NCI-H1417 (cell line): ENCODE data around the gene TMOD1.
"Not testable (repeated sequence)": the region's sequence is repeated elsewhere in the genome, so short reads cannot be mapped to it uniquely, and the experiment has no call there.

ENCODE experiments used
- DNase-seq, 3 experiments: peaks; one replicate each; lab custom pipeline; 2025; lab: John Stamatoyannopoulos, UW

Gene TMOD1

DNA sequence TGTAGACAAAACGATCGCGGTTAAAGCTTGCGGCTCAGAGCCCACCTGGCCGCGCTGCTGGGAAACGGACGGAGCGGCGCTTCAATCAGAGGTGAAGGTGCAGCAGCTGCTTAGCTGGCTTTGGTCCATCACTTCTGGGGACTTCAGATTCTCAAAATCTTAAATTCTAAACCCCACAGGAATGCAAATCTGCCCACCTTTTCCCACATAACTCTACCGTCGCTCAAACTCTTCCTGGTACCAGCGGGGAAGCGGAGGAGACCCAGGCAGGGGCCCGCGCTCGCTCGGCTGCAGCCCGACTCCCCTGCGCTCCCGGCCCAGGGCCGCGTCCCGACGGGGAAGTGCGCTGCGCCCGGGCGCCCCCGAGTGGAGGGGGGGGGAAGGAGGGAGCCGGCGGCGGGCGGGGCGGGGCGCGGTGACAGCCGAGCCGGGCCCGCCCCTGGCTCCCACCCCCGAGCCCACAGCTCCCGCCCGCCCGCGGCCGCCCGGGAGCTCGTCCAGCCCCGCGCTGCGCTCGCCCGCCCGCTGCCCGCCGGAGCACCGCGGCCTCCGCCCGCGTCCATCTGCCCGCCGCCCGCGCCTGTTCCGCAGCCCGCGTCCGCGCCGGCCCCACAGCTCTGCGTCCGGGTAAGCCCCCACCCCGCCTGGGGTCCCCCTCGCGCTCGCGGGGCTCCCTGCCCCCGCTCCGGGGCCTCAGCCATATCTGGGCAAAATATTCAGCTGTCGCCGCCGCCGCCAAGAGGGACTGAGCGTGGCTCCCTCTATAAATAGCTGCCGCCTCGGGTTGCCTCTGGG, at the start of gene TMOD1:
Gene TMOD1, plus strand, starts transcription at position 490 of the 795 bp plus-strand sequence. CDS start 22,523 bp downstream, outside the sequence.
- peak; percentile 42 to 84 (median 82) for DNase-seq

DNA sequence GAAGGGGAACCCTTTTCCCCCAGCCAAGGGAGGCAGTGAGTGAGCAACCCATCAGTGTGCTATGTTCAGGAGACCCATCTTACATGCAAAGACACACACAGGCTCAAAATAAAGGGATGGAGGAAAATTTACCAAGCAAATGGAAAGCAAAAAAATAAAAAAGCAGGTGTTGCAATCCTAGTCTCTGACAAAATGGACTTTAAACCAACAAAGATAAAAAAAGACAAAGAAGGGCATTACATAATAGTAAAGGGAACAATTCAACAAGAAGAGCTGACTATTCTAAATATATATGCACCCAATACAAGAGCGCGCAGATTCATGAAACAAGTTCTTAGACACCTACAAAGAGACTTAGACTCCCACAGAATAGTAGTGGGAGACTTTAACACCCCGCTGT, 47.9 kb upstream of the TMOD1 start:
- DNase-seq, result not testable (repeated sequence)

DNA sequence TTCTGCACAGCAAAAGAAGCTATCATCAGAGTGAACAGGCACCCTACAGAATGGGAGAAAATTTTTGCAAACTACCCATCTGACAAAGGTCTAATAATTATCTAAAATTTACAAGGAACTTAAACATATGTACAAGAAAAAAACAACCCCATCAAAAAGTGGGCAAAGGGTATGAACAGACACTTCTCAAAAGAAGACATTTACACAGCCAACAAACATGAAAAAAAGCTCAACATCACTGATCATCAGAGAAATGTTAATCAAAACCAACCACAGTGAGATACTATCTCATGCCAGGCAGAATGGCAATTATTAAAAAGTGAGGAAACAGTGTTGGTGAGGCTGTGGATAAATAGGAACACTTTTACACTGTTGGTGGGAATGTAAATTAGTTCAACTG, 44.6 kb upstream of the TMOD1 start:
- not testable (repeated sequence) for DNase-seq

DNA sequence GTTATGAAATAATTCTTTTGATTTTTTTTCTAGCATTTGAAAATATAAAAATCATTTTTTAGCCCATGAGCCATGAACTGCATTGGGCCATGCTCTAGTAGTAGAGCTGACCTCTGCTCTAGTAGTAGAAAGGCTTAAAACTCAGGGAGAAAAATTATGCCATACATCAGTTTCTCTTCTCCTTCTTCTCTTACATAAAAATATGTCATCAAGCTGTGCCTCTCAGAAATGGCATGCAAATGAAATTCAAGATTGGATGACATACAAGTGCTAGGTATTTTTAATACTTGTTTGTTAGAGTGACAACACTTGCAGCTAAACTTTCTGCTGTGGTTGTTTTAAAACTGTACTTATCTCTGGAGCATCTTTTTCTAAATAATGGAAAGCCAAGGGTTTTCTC, 42.1 kb upstream of the TMOD1 start:
- no peak for DNase-seq

DNA sequence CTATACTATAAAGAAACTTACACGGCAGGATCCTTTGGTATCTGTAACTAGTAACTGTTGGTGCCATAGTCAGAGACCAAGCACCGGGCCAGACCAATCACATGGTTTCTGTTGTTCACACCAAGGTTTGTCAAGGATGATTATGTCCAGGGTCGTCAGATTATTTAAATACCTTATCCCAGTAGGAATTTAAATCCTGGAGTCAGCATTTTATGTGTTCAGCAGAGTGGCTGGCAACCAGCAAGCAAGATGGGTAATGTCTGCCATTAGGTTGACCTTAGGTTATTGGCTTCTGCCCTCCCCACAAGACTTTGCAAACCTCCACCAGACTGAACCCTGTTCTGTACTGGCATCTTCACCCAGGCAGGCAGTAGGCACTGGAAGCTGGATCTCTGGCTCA, 39.3 kb upstream of the TMOD1 start:
- no peak for DNase-seq

DNA sequence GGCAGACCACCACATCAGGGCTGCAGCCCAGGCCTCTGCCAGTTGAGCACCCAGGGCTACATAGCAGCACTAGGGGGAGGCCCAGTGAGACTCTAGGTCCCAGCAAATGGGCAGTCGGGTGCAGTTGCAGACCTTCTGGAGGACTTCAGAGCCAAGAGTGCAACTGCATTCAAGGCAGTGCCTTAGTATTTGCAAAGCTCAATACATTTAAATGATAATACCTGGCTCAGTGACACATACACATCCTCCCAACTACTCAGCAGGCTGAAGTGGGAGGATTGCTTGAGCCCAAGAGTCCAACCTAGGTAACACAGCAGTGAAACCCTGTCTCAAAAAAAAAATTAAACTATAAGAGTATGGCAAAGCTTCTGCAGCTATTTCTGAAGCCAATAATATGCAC, 38.6 kb upstream of the TMOD1 start:
- DNase-seq, result no peak

DNA sequence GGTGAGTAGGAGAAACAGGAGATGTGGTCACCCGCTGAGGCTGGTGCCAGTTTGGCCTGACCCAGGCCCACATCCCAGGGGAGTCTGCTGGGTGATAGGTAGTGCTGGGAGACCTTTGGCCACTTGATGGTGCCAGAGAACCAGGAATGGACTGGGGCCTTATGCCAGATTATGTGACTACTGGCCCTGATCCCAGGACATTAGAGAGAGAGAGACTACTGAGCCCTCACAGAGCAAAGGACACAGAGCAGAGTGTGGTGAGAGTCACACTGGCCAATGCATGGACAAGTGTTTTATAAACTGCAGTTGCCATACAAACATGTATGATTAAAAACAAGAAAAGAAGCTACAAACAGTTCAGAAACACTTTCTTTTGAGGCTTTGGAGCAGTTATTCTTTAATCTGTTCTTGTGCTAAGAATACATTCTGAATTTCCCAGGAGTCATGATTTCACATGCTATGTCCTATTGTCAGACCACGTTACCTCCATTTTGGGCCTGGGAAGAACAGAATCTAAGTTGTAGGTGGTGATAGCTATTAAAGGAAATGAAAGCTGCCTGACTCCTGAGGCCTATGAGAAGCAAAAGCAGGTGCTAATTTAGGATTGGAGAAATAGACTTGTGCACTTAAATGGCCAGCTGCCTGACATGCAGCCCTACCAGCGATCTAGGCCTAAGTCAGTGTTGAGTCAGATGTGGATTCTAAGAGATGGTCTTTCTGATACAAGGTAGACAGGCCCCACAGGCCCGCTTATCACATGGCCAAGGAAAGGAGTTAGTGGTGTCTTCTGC, 32.6 kb upstream of the TMOD1 start:
- peak in 2 of 3 experiments; percentile 39 to 79 for DNase-seq

DNA sequence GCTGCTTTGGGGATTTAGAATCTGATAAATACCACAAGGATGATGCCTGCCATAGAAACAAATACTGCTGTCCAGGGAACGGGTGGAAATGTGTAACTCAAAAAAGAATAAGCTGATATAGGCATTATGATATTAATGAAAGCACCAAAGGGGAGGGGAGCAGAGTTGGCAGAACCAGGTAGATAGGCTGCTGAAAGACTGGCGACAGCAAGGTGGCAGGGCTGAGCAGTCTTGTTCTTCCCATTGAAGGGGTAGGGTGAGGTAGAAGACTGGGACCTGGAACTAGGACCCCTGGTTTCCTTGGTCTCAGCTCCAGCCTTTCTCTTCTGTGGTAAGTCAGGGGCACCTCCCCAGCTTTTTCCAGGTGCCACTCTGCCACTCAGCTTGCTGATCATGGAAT, 31.4 kb upstream of the TMOD1 start:
- DNase-seq, result peak in 1 of 3 experiments; percentile 31

DNA sequence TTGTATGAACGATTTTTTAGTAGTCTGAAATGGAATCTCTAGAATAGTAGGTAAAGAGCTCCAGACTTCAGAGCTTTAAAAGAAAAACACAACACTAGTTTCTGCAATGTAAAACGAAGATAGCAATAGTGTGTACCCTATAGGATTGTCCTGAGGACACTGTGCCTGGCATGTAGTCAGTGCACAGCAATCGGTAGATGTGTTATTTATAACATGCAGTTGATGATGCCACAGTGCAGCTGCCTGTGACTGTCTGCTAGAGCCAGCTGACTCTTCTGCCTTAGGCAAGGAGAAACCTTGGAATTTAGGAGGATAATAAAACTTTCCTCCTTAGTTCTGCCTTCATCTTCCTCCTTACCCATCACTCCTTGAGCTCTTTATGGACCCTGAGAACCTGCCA, 27.7 kb upstream of the TMOD1 start:
- no peak for DNase-seq

DNA sequence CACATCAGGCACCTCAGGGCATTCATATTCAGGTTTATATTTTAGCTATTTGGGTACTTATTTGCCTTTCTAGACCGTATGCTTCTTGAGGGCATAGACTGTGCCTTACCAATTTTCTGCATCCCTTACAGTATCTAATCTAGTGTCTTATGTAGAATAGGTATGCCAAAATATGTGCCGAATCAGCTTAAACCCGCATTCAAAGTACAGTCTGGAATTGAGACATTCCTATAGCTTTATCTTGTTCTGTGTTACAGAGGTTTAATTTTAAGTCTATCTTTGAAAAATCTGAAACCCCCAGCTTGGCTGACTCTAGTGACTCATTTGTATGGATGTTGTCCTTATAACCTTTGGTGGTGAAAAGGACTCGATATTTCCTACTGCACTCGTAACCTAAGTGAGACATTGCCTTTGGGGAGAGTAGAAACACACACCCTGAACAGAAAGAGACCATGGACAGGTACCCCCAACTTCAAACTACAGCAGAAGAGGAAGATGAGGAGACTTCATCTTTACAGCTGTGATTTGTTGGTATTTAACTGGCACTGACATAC, 27.0 kb upstream of the TMOD1 start:
- no peak for DNase-seq

DNA sequence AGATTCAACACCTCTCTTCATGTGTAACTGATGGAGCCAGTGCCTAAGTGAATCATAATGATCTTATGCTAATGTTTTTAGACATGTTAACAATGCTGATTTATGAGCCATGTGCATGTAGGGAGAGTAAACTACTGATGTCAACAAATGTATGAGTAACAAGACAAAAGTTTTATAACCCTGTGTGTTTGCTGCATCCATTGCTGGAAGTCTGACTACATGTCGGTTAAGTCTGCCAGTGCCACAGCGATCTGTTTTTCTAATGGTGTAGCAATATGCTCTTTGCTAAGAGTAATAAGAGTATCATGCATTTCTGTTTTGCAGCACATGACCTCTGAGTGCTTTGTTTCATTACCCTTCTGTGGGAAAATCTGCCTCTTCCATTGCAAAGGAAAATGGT, 26.4 kb upstream of the TMOD1 start:
- peak in 2 of 3 experiments; percentile 29 to 76 for DNase-seq

DNA sequence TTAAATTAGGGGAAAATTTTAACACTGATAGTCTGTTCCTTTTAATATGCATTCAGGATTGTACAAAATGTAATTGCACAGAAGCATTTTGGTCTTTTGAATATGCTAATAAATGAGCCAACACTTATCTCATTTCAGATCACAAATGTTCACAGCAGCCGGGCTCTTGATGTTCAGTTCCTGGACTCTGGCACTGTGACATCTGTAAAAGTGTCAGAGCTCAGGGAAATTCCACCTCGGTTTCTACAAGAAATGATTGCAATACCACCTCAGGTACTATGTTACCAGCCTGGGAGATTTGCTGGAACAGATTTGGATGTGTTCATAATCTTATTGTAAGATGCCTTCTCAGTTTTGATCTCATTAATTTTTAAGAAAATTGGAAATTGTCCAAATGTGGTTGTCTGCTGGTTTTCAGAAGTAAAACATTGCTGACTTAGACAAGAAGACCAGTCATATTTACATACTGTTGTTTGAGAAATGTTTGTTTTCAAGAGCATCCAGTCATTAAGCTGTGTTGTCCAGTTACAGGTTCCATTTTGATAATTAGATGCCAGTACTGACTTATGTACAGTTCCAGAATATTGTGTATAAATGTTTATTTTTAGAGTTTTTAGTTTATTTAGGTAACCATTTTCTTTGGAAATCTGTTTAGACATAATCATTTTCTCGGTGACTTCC, 23.0 kb upstream of the TMOD1 start:
- peak in 1 of 3 experiments; percentile 42 for DNase-seq

DNA sequence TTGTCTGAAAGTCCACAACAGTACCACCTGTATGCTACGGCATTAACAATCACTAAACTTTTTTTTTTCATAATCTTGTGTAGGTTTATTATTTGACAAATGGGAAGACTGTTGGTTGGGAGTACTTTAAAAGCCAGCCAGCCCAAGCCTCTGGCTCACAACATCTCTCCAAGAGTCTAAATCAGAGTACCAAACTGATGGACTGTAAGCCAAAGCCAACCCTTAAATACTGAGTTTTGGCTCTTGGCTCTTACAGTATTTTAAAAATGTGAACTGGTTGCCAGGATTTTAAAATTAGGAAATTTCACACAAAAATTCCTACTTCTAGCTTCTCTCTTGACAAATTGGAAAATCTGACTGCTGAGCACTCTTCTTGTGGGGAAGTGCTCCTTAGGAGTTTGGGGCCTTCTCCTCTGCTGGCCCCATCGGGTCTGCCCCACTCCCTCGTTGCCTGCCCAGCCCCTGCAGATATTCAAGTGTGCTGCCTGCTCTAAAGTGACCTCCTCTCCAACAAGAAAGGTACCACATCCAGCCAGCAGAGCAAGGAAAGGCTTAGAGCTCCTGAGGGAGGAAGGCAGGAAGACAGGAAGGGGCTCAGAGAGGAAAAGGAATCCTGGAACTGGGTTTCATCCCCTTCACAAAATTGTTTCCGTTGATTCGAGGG, 21.8 kb upstream of the TMOD1 start:
- DNase-seq, result no peak

DNA sequence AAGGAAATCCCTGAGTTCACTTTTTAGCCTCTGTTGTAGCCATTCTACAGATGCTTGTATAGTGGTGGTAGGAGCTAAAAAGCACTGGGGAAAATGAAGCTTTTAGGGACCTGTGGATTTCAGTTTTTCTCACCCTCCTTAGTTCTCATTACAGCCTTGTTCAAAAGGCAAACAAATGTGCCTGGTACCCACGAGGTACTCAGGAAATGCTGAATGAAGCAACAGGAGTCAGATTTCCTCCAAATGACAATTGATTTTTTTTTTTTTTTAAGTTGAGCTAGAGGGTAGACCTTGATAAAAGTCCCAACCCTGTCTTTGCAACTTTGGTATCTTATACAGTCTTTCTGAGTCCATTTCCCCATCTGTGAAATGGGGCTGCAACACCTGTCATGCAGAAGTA, 21.3 kb upstream of the TMOD1 start:
- DNase-seq, result no peak

DNA sequence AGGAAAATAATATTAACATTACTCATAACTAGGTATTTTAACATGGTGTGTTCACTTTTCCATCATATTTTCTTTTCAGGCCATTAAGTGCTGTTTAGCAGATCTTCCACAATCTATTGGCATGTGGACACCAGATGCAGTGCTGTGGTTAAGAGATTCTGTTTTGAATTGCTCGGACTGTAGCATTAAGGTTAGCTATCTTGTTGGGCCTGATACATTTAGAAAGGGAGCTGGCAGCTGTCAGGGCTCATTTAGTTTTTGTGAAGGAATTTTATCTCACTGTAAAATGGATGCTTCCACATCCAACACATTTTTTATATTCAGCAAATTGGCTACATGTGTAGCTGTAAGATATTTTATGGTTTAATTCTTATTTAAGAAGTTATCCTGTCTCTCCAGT, 20.7 kb upstream of the TMOD1 start:
- no peak for DNase-seq

DNA sequence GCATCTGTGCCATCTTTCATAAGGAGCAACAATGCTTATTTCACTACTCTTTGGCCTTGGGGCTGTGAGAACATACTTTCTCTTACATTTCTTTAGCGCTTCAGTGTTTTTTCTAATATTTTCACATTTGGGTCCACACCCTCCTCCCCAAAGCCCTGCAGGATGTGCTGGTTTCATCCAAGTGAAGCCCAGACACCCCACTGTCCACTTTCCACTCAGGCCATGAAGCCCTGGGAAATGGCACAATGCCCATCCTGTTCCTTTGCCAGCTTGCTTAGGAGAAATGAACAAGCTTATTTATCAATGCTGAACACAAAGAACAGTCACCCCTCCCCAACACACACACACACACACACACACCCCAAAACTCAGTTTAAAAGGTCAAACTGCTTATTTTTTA, 17.3 kb upstream of the TMOD1 start:
- no peak for DNase-seq

DNA sequence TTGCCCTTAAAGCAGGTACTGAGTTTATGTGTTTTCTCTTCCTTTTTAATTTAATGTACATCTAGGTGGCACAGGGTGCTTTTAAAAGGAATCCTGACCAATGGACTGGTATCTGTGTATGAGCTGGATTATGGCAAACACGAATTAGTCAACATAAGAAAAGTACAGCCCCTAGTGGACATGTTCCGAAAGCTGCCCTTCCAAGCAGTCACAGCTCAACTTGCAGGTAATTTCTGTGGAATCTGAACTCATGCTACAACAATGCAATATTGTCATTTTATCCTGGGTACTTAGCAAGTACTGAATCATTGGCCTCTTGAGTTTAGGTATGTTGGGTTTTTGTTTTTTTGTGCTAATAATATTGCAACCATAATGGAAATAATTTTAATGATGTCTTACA, 14.4 kb upstream of the TMOD1 start:
- DNase-seq, result no peak

DNA sequence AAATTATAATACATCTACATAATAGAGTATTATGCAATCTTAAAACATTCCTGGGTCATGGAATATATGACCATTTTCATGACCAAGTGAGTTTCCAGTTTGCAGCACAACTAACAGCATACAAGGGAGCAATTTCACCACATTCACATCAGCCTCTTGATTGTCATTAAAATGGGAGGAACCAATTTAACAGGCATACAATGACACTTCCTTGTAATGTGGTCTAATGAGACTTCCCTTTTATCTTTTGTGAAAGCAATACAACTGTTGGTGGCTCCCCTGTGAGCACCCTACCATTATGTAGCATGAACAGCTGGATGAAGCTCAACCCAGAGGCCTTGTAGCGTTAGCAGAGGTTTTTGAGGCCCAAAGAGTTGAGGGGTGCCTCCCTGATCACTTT, 13.6 kb upstream of the TMOD1 start:
- peak in 1 of 3 experiments; percentile 24 for DNase-seq

DNA sequence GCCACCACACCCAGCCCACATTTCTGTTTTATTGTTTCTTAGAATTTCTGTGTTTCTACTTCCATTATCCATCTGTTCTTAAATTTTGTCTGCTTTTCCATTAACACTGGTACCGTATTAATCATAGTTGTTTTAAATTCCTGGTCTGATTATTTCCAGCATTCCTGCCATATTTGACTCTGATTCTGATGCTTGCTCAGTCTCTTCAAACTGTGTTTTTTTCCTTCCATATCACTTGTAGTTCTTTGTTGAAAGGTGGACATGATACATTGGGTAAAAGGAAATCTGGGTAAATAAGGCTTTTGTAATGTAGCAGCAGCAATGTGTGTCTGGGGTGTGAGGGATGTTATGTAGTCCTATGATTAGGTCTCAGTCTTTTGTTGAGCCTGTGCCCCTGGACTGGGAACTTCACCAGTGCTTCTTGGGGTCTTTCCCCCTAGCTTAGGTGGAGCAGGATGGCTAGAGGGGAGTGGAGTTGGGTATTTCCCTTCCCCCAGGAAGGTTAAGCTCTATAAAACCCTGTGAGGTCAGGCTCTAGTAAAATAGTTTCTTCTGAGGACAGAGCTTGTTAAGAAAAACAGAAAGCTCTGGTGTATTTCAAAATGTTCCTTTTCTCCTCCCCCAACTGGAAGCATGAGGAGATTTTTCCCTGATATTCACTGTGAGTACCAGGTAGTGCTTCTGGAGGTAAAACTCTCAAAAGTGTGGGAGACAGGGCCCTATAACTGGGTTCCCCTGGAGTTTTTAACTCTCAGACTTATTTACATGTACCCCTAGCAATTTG, 10.1 kb upstream of the TMOD1 start:
- no peak for DNase-seq

DNA sequence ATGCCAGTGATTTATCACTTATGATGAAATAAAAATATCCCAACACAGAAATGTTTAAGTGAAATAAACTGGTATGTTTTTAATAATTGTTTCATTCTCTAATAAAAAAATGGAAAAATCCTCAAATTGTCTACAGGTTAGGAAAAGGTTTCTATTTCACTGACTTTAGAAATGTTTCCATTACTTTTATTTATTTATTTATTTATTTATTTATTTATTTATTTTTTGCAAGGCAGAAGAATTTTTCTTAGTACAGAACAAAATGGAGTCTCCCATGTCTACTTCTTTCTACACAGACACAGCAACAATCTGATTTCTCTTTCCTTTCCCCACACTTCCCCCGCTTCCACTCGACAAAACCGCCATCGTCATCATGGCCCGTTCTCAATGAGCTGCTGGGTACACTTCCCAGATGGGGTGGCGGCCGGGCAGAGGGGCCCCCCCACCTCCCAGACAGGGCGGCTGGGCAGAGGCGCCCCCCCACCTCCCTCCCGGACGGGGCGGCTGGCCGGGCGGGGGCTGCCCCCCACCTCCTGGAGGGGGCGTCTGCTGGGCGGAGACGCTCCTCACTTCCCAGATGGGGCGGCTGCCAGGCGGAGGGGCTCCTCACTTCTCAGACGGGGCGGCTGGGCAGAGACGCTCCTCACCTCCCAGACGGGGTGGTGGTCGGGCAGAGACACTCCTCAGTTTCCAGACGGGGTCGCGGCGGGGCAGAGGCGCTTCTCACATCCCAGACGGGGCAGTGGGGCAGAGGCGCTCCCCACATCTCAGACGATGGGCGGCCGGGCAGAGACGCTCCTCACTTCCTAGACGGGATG, 3.7 kb upstream of the TMOD1 start:
- DNase-seq, result not testable (repeated sequence)
